NCI-H1092 treated with DMSO at 0.1 percent for 48 hours (cell line): Measurements from ENCODE around the gene AGFG2.
A peak's percentile ranks its signal among the peaks of the same experiment; 100 is the strongest.

Experiments used
- DNase-seq: peaks from one replicate; lab custom pipeline; 2025; lab: John Stamatoyannopoulos, UW

AGFG2 gene

DNA sequence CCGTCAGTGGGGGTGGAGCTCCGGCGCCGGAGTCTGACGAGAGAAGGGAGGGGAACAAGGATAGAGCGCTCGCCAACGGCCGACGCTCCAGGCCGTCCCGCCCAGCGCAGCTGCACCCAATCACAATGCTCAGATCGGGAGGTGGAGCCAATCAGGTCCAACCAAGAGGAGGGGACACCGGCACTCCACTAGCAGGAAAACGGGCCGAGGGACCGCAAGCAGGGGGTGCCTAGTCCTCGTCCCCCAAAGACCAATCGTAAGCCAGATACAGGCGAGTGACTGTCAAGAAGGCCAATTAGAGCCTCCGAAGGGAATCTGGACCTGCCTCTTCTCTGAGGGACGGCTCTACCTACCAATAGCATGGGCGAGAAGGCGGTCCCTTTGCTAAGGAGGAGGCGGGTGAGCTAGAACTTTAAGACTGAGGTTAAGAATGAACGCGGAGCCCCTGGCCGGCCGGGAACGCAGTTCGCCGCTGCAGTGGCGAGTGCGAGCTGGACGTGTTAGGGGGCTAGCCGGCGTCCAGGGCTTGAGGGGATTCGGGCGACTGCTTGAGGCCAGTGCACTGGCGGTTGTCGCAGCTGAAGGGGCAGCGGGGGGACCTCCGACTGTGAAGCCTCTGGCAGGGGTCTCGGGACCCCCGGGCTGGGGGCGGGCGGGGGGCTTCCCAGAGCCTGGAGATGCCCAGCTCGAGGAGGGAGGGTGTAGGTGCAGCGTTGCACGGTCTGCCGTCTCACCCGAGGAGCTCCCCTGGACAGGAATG, 47.4 kb downstream of the AGFG2 start, which contains the start of gene FBXO24:
Gene FBXO24 (plus strand): TSS at position 63 of the 760 bp plus-strand sequence. CDS start 298 bp downstream, at position 361.
- peak; percentile 100 for DNase-seq

DNA sequence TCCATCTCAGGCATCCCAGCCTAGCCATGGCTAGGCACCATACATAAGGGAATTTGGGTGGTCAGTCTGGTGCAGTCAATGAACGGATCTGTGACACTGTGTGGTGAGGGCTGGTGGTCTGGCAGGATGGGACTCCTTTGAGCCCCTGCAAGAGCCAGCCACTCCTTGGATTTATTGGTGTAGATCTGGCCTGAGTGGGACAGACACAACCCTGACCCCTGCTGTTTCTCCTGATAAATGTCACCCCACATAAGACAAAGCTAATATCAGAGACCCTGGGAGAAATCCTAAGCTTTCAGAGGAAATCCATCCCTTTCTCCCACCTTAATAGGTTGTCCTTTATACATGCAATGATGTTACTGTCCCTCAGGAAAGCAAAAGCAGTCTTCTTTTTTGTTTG, 49.4 kb downstream of the AGFG2 start:
- DNase-seq = no peak

DNA sequence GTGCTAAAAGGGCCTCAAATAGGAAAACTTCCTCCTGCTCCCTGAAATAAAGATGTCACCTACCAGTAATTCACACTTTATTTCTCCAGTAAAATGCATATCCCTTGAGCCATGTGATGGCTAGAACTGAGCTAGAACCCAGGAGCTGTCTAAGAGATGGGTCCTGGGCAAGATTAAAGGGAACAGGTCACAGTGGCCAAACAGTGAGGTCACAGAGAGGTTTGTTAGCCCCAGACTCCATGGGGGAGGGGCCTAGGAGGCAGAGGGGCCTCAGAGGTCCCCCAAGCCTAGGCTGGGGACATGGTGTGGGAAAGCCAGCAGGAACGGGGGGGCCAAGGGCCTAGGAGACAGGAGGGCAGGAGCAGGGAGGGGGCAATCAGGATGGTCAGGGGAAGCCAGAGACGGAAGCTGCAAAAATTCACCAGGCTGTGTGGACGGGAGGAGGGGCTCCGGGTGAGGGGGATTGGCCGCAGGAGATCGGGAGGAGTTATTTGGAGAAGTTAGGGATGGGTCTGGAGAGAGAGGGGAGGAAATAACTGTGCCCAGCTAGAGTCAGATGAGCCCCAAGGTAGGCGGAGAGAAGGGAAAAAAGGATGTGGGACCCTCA, 50.4 kb downstream of the AGFG2 start:
- no peak for DNase-seq

DNA sequence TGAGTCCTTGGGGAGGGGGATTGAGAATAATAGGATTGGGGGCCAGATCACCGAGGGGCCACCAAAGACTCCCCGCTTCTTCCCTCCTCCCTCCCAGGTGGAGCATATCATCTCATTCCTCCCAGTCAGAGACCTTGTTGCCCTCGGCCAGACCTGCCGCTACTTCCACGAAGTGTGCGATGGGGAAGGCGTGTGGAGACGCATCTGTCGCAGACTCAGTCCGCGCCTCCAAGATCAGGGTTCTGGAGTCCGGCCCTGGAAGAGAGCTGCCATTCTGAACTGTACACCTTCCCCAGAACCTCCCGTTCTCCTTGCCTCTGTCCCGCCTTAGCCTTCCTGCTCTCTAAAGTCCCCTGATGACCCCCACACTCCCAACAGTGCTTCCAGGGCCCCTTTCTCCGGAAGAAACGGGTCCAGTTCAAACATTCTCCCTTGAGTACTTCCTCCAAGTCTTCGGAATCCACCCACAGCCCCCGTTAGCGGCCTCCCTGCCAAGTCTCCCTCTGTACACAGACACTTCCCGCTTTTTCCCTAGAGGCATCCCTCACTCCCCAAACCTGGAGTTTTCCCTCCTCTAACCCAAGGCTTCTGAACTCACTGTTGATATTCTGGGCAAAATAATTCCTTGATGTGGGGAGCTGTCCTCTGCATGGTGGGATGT, 51.2 kb downstream of the AGFG2 start:
- DNase-seq = no peak

DNA sequence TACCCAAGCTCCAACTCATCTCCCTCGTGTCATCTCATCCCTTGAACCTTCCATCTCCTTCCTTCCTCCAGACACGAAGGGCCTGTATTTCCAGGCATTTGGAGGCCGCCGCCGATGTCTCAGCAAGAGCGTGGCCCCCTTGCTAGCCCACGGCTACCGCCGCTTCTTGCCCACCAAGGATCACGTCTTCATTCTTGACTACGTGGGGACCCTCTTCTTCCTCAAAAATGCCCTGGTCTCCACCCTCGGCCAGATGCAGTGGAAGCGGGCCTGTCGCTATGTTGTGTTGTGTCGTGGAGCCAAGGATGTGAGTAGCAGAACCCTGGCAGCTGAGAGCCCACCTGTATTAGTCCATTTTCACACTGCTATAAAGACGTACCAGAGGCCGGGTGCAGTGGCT, 52.6 kb downstream of the AGFG2 start:
- no peak for DNase-seq

DNA sequence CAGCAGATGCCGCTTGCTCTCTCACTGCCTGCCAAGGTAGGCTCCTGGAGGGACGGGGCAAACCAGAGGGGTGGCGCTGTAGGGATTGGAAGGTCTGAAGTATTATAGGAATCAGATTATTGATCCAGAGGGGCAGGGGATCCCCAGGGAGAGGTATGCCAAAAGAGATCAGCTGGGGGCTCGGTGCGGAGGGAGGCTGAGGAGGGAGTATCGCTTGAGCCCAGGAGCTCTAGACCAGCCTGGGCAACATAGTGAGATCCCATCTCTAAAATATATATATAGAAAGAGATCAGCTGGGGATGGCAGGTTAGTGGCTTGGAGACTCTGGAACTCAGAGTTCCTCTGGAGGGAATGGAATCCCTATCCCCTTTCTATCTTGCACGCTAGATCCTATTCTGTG, 56.2 kb downstream of the AGFG2 start:
- no peak for DNase-seq

DNA sequence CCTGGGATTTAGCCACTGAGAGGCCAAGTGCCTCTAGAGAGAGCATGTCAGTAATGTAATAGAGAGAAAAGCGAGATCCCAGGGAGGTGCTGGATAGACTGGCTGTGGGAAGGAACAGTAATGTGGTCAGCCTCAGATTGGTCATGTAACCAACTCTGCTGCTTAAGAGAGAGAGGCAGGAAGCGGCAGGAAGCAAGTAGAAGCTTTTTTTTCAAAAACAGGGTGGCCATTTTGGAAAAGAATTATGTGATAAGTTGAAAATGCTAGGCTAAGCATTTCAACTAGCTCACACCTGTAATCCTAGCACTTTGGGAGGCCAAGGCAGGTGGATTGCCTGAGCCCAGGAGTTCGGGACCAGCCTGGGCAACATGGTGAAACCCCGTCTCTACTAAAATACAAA, 59.4 kb downstream of the AGFG2 start:
- DNase-seq = no peak

DNA sequence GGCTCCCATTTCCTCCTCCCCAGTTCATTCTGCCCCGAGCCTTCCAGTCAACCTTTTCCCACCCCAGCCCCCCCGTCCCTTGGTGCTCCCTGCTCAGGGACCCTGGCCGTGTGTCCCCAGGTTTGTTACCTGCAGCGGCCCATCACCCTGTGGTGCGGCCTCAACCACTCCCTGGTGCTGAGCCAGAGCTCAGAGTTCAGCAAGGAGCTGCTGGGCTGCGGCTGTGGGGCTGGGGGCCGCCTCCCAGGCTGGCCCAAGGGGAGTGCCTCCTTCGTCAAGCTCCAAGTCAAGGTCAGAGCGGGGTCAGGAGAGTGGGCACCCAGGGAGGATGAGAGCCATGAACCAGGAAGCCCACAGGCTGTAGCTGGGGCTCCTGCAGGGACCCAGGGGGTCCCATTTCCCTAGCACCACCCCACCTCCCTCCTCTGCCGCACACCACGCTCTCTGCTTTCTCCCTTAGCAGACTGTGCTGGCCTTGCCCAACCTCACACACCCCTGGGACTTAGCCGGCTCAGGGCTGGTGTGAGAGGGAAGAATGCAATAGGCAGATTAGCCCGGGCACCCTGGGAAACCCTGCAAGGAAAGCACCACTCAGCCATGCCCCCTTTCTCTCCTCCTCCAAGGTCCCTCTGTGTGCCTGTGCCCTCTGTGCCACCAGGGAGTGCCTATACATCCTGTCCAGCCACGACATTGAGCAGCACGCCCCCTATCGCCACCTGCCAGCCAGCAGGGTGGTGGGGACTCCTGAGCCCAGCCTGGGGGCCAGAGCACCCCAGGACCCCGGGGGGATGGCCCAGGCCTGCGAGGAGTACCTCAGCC, 61.1 kb downstream of the AGFG2 start:
- DNase-seq = no peak

DNA sequence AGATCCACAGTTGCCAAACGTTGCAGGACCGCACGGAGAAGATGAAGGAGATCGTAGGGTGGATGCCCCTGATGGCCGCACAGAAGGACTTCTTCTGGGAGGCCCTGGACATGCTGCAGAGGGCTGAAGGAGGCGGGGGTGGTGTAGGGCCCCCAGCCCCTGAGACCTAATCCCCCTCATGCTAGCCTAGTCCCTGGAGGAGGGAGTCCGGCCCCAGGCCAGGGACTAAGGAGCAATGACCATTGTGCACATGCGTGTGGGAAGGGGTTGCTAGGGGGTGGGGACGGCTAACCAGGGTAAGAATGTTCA, 61.7 kb downstream of the AGFG2 start:
- no peak for DNase-seq

DNA sequence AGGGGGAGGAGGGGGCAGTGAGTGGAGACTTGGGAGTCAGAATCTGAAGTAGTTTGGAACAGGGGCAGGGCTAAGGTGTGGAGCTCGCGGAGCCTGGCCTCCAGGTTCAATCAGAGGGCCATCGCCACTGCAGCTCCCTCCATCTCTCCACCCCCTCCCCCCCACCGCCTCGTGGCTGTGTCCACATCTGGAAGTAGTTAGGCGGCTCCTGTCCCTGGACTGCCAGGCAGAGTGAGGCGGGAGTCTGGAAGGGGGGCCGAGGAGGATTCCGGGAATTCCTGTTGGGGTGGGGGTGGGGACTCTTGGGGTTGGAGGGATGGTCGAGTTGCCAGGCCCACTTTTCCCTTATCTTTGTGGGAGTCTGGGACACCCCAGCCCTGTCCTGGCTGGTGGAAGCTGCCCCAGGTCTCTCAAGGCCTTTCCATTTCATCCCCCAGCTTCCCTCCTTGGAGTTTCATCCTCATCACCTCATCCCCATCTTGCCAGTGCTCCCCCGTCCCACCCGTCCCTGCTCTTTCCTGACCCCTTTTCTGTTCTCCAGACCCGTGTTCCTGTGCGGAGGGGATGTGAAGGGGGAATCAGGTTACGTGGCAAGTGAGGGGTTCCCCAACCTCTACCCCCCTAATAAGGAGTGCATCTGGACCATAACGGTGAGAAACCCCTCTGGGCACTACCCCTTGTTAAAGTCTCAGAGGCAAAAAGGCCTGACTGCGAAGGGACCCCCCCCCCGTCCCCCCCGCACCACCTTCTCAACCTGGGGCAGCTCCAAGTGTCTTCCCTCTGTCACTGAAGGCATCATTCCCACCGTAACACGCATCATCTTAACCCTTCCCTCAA, 64.1 kb downstream of the AGFG2 start:
- DNase-seq = no peak

DNA sequence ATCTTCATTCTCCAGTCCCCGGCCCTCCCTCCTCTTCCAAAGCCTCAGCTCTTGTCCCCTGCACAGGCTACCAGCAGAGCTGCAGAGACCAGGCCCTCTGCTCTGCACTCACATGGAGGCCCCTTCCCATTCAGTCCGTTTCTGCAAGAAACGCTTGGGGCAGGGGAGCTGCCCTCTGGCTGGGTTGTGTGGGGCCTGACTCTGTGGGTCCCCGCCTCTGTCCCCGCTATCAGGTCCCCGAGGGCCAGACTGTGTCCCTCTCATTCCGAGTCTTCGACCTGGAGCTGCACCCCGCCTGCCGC, 64.7 kb downstream of the AGFG2 start:
- no peak for DNase-seq

DNA sequence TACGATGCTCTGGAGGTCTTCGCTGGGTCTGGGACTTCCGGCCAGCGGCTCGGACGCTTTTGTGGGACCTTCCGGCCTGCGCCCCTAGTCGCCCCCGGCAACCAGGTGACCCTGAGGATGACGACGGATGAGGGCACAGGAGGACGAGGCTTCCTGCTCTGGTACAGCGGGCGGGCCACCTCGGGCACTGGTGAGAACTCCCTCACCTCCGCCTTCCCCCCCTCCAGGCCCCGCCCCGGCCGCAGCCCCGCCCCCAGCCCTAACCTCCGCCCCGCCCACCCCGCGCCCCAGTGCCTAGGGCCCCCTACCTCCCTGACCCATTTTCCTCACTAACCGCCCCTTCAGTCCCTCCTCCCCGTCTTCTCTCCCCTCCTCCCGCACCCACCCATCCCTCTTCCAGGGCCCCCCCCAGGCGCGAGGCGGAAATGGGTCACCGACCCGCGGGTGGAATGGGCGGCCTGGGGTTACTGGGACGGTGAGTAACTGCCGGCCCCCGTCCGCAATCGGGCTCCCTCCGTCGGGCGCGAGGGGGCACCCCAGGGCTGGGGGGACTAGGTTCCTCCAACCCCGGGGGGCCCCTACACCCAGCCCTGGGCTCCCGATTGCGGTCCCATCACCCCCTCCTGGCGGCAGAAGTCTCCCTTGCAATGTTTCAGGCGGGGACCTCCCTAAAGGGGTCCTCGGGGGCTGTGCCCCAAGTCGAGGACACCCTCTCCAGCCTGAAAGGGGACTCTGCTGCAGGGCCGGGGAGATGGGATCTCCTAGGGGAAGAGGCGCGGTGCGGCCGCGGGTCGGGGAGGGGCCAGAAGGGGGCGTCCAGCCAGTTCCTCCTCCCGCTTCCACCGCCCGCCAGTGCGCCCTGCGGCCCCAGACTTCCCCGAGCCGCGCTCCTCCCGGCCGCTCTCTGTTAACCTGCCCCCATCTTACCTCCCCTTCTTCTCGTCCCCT, 65.3 kb downstream of the AGFG2 start:
- peak; percentile 38 for DNase-seq

DNA sequence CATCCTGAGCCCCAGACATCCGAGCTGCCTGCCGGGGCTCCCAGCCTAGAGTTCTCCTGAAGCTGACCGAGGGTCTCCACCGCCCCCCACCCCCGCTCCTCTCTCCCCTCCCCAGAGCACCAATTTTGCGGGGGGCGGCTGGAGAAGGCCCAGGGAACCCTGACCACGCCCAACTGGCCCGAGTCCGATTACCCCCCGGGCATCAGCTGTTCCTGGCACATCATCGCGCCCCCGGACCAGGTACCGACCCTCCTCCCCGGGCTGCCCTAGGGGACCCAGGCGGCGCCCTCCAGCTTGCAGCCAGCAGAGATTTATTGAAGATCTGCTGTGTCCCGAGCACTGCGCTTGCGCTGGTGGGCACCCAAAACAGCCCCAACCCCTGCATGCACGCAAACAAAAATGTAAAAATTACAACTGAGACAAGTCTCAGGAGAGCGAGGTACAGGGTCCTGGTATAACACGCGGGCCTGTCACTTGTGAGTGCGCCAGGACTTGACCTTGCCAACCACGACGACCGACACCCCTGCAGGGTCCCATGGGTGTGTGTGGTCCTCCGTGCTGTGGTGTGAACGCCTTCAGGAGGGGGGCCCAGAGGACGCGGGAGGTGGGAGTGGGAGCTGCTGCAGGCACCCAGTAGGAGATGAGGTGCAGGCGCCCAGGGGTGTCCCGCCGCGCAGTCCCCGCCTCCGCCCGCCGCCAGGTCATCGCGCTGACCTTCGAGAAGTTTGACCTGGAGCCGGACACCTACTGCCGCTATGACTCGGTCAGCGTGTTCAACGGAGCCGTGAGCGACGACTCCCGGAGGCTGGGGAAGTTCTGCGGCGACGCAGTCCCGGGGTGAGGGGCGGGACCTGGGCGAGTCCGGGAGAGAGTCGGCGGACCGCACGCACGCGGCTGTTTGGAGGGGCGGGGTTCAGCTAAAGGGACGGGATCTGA, 66.2 kb downstream of the AGFG2 start:
- DNase-seq = no peak

DNA sequence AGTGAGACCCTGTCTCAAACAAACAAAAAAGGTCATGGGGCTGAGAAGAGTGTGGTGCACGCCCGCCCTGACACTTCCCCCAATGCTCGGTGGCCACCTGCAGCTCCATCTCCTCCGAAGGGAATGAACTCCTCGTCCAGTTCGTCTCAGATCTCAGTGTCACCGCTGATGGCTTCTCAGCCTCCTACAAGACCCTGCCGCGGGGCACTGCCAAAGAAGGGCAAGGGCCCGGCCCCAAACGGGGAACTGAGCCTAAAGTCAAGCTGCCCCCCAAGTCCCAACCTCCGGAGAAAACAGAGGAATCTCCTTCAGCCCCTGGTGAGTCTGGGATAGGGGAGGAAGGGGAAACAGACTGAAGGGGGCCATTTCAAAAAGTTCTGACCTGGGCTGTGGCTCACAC, 67.3 kb downstream of the AGFG2 start:
- DNase-seq = no peak

GRCh38 chr7:100607111-100607510, 68.1 kb downstream of the AGFG2 start:
- DNase-seq = no peak

- no peak for DNase-seq
These were observed 71.0 kb downstream of the AGFG2 start for GRCh38 chr7:100609958-100610357.

DNA sequence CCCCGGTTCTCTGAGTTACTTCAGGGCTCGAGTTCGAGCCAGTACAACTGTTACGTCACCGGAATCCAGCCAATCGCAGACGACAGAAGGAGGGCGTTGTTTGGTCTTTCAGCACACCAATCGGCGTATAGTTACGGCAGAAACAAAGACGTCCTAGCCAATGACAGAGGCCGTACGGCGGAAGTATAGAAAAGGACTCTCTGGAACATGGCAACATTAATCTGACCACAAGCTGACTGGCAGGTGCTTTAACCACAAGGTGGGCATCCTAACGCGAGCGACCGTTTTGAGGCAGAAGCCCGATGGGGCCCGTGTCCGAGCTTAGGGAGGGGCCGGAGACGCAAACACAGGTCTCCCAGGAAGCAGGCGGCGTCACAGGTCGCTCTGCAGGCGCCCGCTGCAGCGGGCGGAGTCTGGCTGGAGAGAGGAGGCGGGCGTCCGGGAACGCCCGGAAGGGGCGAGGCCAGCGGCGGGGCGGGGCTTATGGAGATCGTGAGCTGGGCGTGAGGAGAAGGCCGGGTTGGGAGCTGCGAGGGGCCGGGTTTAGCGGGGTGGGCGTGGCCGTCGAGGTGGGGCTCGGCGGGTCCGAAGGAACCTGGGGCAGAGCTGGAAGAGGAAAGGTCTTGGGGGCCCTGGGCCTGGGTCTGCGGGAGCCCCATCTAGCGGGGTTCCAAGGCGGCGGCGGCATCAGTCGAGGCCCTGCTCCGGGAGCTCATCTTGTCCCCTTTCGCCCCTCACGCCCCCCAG, 73.2 kb downstream of the AGFG2 start, which contains the start of gene MOSPD3:
Gene MOSPD3 (plus strand): TSS at position 558 of the 747 bp plus-strand sequence. CDS start 252 bp downstream, outside the sequence.
- DNase-seq = peak; percentile 100

DNA sequence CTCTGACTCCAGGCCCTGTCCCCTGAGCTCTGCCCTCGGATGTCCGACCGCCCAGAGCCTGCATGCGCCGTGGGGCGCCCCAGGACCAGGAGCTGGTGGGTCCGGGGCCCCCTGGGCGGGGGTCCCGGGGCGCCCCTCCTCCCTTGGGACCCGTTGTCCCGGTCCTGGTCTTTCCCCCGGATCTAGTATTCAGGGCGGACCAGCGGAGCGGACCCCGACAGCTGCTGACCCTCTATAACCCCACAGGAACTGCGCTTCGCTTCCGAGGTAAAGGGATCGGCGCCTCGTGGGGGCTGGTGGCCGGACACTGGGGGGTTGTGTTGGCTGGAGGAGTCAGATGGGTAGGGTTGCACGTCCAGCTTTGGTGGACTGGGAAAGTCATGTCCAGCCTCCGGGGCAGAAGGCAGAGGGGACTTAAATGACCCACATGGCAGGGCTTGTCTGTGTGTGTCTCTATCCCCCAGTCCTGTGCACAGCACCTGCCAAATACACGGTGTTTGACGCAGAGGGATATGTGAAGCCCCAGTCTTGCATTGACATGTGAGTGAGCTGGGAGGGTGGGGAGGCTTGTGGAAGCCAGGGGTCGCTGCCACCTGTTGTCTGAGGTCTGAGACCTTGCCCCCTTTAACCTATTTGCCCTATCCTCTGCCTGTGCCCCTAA, 73.9 kb downstream of the AGFG2 start:
- peak; percentile 23 for DNase-seq
